Neuronal stem cell (in vitro differentiated cells): ENCODE results near the gene OTOP2.

ENCODE experiments used
- DNase-seq: peaks from one replicate; pipeline ENCODE4 v3.0.0-alpha.2; 2013; ENCODE audit warnings: low spot score
- H2AFZ ChIP-seq: one replicate; pipeline ENCODE4 v1.6.1; 2013; ENCODE audit warnings: mild to moderate bottlenecking, low read length, inconsistent platforms
- H2AK5ac ChIP-seq: 2 replicates; pipeline ENCODE4 v1.6.1; 2013; ENCODE audit warnings: low read depth, mild to moderate bottlenecking, inconsistent platforms, low read length, moderate library complexity, mixed read lengths
- H2BK120ac ChIP-seq: 2 replicates; pipeline ENCODE4 v1.6.1; 2013; ENCODE audit warnings: low read depth, mild to moderate bottlenecking, inconsistent platforms, low read length, moderate library complexity, mixed read lengths
- H2BK12ac ChIP-seq: one replicate; pipeline ENCODE4 v1.6.1; 2013; ENCODE audit warnings: low read length, inconsistent platforms
- H2BK15ac ChIP-seq: 2 replicates; pipeline ENCODE4 v1.6.1; 2013; ENCODE audit warnings: mild to moderate bottlenecking, low read length, inconsistent platforms, mixed read lengths
- H2BK5ac ChIP-seq: one replicate; pipeline ENCODE4 v1.6.1; 2013; ENCODE audit warnings: inconsistent platforms, mild to moderate bottlenecking, low read length, moderate library complexity
- H3K14ac ChIP-seq: one replicate; pipeline ENCODE4 v1.6.1; 2013; ENCODE audit warnings: low read length, inconsistent platforms
- H3K18ac ChIP-seq: 2 replicates; pipeline ENCODE4 v1.6.1; 2013; ENCODE audit warnings: low read length, inconsistent platforms
- H3K23ac ChIP-seq: 2 replicates; pipeline ENCODE4 v1.6.1; 2013; ENCODE audit warnings: low read depth, mild to moderate bottlenecking, mixed read lengths, low read length, inconsistent platforms; ENCODE audit not compliant: poor library complexity
- H3K27ac ChIP-seq: replicated peaks from 3 replicates; pipeline ENCODE4 v1.5.1; 2013; ENCODE audit warnings: low read length, inconsistent platforms
- H3K27me3 ChIP-seq, 3 experiments: 2 replicates each; pipeline ENCODE4 v1.6.1; 2013; ENCODE audit warnings: low read length in 3 of 3, mild to moderate bottlenecking in 2 of 3, inconsistent platforms in 1 of 3, low read depth in 1 of 3, mixed read lengths in 1 of 3, moderate library complexity in 1 of 3; ENCODE audit not compliant: control insufficient read depth in 3 of 3, insufficient read depth in 3 of 3
- H3K36me3 ChIP-seq, 2 donors: replicated peaks in 1 of 2; 2 replicates each; pipeline ENCODE4 v1.6.1; 2013; ENCODE audit warnings: low read length in 2 of 2; ENCODE audit not compliant: control insufficient read depth in 2 of 2, insufficient read depth in 2 of 2
- H3K4ac ChIP-seq: 2 replicates; pipeline ENCODE4 v1.6.1; 2013; ENCODE audit warnings: inconsistent platforms, mild to moderate bottlenecking, low read length, moderate library complexity
- H3K4me1 ChIP-seq, 2 donors: 1 replicate in 1 of 2; 2 replicates in 1 of 2; pipeline ENCODE4 v1.6.1; 2013; ENCODE audit warnings: low read length in 2 of 2, low read depth in 1 of 2; ENCODE audit not compliant: control insufficient read depth in 2 of 2, insufficient read depth in 1 of 2
- H3K4me2 ChIP-seq: one replicate; pipeline ENCODE4 v1.6.1; 2013; ENCODE audit warnings: mild to moderate bottlenecking, low read length, inconsistent platforms; ENCODE audit not compliant: insufficient read depth, poor library complexity, severe bottlenecking
- H3K4me3 ChIP-seq, 2 donors: 2 replicates each; pipeline ENCODE4 v1.5.1; 2013; ENCODE audit warnings: low read length in 2 of 2, mild to moderate bottlenecking in 2 of 2, inconsistent platforms in 1 of 2, moderate library complexity in 1 of 2
- H3K79me1 ChIP-seq: one replicate; pipeline ENCODE4 v1.6.1; 2013; ENCODE audit warnings: low read depth, mild to moderate bottlenecking, inconsistent platforms, low read length, moderate library complexity
- H3K9ac ChIP-seq: one replicate; pipeline ENCODE4 v1.6.1; 2013; ENCODE audit warnings: mild to moderate bottlenecking, low read depth, low read length, inconsistent platforms; ENCODE audit not compliant: poor library complexity
- H3K9me3 ChIP-seq, 2 donors: replicated peaks in 1 of 2; 2 replicates each; pipeline versions ENCODE3 to v1.6.1; 2013; ENCODE audit warnings: low read length in 2 of 2, mild to moderate bottlenecking in 2 of 2, inconsistent platforms in 1 of 2, low read depth in 1 of 2, mixed read lengths in 1 of 2, moderate library complexity in 1 of 2; ENCODE audit not compliant: control insufficient read depth in 2 of 2, insufficient read depth in 1 of 2
- H4K8ac ChIP-seq: one replicate; pipeline ENCODE4 v1.6.1; 2013; ENCODE audit warnings: low read depth, mild to moderate bottlenecking, inconsistent platforms, low read length, moderate library complexity
- H4K91ac ChIP-seq: one replicate; pipeline ENCODE4 v1.6.1; 2013; ENCODE audit warnings: low read length, low read depth, mild to moderate bottlenecking, inconsistent platforms; ENCODE audit not compliant: poor library complexity
- WGBS, 2 donors: extraction: QIAGEN DNeasy Blood & Tissue Kit; methylation state at CpG; one replicate each; pipeline ENCODE4 v1.1.7; 2013; ENCODE audit warnings: missing lambda C conversion rate in 2 of 2, mixed read lengths in 1 of 2; ENCODE audit not compliant: insufficient read length in 2 of 2, insufficient replicate concordance in 1 of 2; ENCODE audit errors: extremely low coverage in 2 of 2; 5-methylcytosine and 5-hydroxymethylcytosine counted together

Gene OTOP2

GRCh38 chr17:74950207-74950606, 26.1 kb downstream of the OTOP2 start:
- no peak overlapping the region for H3K23ac ChIP-seq
- H3K18ac ChIP-seq: peak overlapping the region; percentile 57
- no peak overlapping the region for H2BK5ac ChIP-seq
- H4K91ac ChIP-seq: no peak overlapping the region
- no peaks in the 10 kb centered on the region for H3K36me3 ChIP-seq
- H2BK12ac ChIP-seq: no peak overlapping the region
- no peak for DNase-seq
- H2BK120ac ChIP-seq: no peak overlapping the region
- H3K79me1 ChIP-seq: no peaks in the 10 kb centered on the region
- no peak overlapping the region for H3K4ac ChIP-seq
- peak overlapping the region; percentile 44 for H3K9ac ChIP-seq
- no peak overlapping the region for H3K27ac ChIP-seq
- no peak overlapping the region for H2AK5ac ChIP-seq
- H3K14ac ChIP-seq: peak overlapping the region; percentile 38
- no peaks in the 10 kb centered on the region for H3K4me1 ChIP-seq
- H3K4me2 ChIP-seq: no peak overlapping the region
- H2BK15ac ChIP-seq: no peak overlapping the region
- H3K4me3 ChIP-seq: no peak overlapping the region
- peaks cover 0 to 68% (median 0%) of the 10 kb centered on the region in 3 experiments for H3K27me3 ChIP-seq
- no peak overlapping the region for H2AFZ ChIP-seq
- WGBS, 2 donors: no CpG with 5 or more reads among the region's 8 CpGs
- H3K9me3 ChIP-seq: no peaks in the 10 kb centered on the region
- no peak overlapping the region for H4K8ac ChIP-seq

GRCh38 chr17:74951065-74951464, 27.0 kb downstream of the OTOP2 start:
- no peaks in the 10 kb centered on the region for H3K36me3 ChIP-seq
- H3K4me2 ChIP-seq: no peak overlapping the region
- no peak overlapping the region for H3K4ac ChIP-seq
- no peak overlapping the region for H3K23ac ChIP-seq
- no peaks in the 10 kb centered on the region for H3K79me1 ChIP-seq
- H2BK120ac ChIP-seq: no peak overlapping the region
- H4K91ac ChIP-seq: no peak overlapping the region
- H4K8ac ChIP-seq: no peak overlapping the region
- peaks cover 0 to 70% (median 0%) of the 10 kb centered on the region in 3 experiments for H3K27me3 ChIP-seq
- H3K4me3 ChIP-seq: no peak overlapping the region
- H3K14ac ChIP-seq: no peak overlapping the region
- no peaks in the 10 kb centered on the region for H3K4me1 ChIP-seq
- no peak overlapping the region for H2BK15ac ChIP-seq
- no peak overlapping the region for H2AFZ ChIP-seq
- H2BK5ac ChIP-seq: no peak overlapping the region
- DNase-seq: no peak
- no CpG with 5 or more reads among the region's 3 CpGs for WGBS, 2 donors
- H3K9me3 ChIP-seq: no peaks in the 10 kb centered on the region
- peak overlapping the region; percentile 8 for H3K18ac ChIP-seq
- H2BK12ac ChIP-seq: no peak overlapping the region
- no peak overlapping the region for H2AK5ac ChIP-seq
- H3K27ac ChIP-seq: no peak overlapping the region
- no peak overlapping the region for H3K9ac ChIP-seq

- no peak overlapping the region for H3K4me3 ChIP-seq
- H3K18ac ChIP-seq: peak overlapping the region; percentile 18
- no peak overlapping the region for H4K8ac ChIP-seq
- no peak overlapping the region for H2AFZ ChIP-seq
- no peak overlapping the region for H3K14ac ChIP-seq
- H3K79me1 ChIP-seq: no peaks in the 10 kb centered on the region
- H2BK15ac ChIP-seq: no peak overlapping the region
- WGBS, 2 donors: no CpG with 5 or more reads among the region's 32 CpGs
- no peak overlapping the region for H3K9ac ChIP-seq
- H3K36me3 ChIP-seq: no peaks in the 10 kb centered on the region
- no peak overlapping the region for H2BK120ac ChIP-seq
- H4K91ac ChIP-seq: no peak overlapping the region
- DNase-seq: no peak
- no peaks in the 10 kb centered on the region for H3K9me3 ChIP-seq
- H3K4me1 ChIP-seq: no peaks in the 10 kb centered on the region
- H3K4ac ChIP-seq: no peak overlapping the region
- H2BK5ac ChIP-seq: no peak overlapping the region
- H3K27me3 ChIP-seq: peaks cover 0 to 70% (median 0%) of the 10 kb centered on the region in 3 experiments
- H3K27ac ChIP-seq: no peak overlapping the region
- no peak overlapping the region for H2BK12ac ChIP-seq
- no peak overlapping the region for H3K23ac ChIP-seq
- H2AK5ac ChIP-seq: peak overlapping the region; percentile 36
- no peak overlapping the region for H3K4me2 ChIP-seq
Observed at GRCh38 chr17:74951680-74952421, 27.8 kb downstream of the OTOP2 start.

- H3K4me1 ChIP-seq: no peaks in the 10 kb centered on the region
- WGBS, 2 donors: no CpG with 5 or more reads among the region's 24 CpGs
- H2BK120ac ChIP-seq: no peak overlapping the region
- H3K4me2 ChIP-seq: no peak overlapping the region
- H3K4me3 ChIP-seq: no peak overlapping the region
- H3K79me1 ChIP-seq: no peaks in the 10 kb centered on the region
- H3K18ac ChIP-seq: peak overlapping the region; percentile 44
- H3K9ac ChIP-seq: no peak overlapping the region
- no peak overlapping the region for H3K27ac ChIP-seq
- no peaks in the 10 kb centered on the region for H3K9me3 ChIP-seq
- H2AK5ac ChIP-seq: peak overlapping the region; percentile 36
- DNase-seq: no peak
- H3K27me3 ChIP-seq: peaks cover 0 to 65% (median 0%) of the 10 kb centered on the region in 3 experiments
- no peak overlapping the region for H3K14ac ChIP-seq
- no peak overlapping the region for H4K8ac ChIP-seq
- no peak overlapping the region for H2AFZ ChIP-seq
- no peak overlapping the region for H3K4ac ChIP-seq
- no peak overlapping the region for H2BK15ac ChIP-seq
- H3K23ac ChIP-seq: peak overlapping the region; percentile 69
- H3K36me3 ChIP-seq: no peaks in the 10 kb centered on the region
- H2BK12ac ChIP-seq: no peak overlapping the region
- no peak overlapping the region for H2BK5ac ChIP-seq
- H4K91ac ChIP-seq: no peak overlapping the region
Observed at GRCh38 chr17:74952431-74953133, 28.5 kb downstream of the OTOP2 start.
